ENCODE measurements around the gene SYNE3. TPM values are rescaled to one million over a fixed set of nuclear protein-coding genes. Genes with fewer than 3 reads are reported as not detected.

SYNE3 gene
- total RNA-seq, 2 experiments from 2014 or later: 64.0 to 64.1 TPM

DNA sequence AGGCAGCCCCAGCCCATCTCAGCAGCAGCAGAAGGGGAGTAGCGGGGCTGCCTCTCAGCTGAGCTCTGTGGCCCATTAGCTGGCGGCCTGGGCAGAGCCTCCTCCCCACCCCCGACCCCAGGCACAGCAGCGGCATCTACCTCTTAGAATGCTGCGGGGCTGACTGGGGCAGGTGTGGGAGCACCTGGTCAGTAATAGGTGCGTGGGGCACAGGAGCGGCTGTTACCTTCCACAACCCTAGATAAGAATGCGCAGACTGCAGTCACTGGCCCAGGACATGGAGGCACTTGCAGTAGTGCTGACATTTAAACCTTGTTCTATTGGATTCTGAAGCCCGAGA is 35.6 kb downstream of the SYNE3 start:
- ATAC-seq: no peak
- POLR2A ChIA-PET: interaction anchor here (0.6 to 1.7 kb wide), 4 partner anchors 38 to 156 kb away, joined by 3 to 7 read pairs (median 3); partner anchors contain the start of gene GLRX5
- no peak for DNase-seq
- no peaks in the 10 kb centered on the region for H3K27me3 Mint-ChIP-seq
- peak overlapping the region; percentile 81 for H3K27ac Mint-ChIP-seq
- TF ChIP-seq, protein P1, sequence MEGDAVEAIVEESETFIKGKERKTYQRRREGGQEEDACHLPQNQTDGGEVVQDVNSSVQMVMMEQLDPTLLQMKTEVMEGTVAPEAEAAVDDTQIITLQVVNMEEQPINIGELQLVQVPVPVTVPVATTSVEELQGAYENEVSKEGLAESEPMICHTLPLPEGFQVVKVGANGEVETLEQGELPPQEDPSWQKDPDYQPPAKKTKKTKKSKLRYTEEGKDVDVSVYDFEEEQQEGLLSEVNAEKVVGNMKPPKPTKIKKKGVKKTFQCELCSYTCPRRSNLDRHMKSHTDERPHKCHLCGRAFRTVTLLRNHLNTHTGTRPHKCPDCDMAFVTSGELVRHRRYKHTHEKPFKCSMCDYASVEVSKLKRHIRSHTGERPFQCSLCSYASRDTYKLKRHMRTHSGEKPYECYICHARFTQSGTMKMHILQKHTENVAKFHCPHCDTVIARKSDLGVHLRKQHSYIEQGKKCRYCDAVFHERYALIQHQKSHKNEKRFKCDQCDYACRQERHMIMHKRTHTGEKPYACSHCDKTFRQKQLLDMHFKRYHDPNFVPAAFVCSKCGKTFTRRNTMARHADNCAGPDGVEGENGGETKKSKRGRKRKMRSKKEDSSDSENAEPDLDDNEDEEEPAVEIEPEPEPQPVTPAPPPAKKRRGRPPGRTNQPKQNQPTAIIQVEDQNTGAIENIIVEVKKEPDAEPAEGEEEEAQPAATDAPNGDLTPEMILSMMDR (IDR thresholded peaks at IDR 0.05): no peak
- intact Hi-C loops (cut with micrococcal nuclease): no loop called here
- H3K4me1 Mint-ChIP-seq (ENCODE audit: low read depth): peaks cover 45% of the 10 kb centered on the region
- CTCF ChIA-PET: interaction anchor here (0.6 to 1.0 kb wide), 3 partner anchors 9 to 39 kb away, joined by 3 to 4 read pairs (median 3); no protein-coding TSS in a partner anchor
- H3K36me3 Mint-ChIP-seq (ENCODE audit: low read depth): peaks cover 21% of the 10 kb centered on the region
- H3K4me3 Mint-ChIP-seq: no peak overlapping the region
- no peaks in the 10 kb centered on the region for H3K9me3 Mint-ChIP-seq

DNA sequence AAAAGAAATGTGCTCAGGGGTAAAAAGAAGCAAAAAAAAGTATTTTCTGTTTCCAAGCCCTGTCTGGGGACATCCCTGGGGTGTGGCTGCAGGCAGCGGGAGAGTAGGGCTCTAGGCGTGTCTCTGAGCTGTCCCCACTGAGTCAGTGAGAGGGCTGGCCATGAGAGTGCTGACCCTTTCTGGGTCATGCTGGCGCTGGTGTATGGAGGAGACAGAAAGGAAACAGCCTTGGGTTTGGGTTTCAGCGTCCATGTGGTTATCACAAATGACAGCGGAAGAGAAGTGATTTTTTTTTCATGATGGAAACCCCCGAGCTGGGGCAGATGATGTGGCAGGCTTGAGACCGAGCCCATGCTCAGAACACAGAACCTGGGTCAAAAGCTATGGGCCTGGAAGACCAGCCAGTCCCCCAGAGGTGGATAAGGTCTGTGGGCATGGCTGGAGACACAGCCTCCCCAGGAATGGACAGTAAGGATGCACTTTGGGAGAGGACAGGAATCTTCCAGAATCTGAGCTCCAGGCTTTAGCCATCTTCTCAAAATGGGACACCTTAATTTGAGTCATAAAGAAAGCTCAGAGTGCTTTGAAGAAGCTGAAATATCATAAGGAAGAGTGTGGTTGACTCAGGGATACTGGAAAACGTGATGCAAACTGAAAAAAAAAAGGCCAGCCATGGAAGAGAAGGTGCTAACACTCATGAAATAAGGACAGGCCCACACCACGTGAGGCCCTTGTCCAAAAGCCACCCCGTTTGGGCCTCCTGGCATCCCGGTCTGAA is 36.2 kb downstream of the SYNE3 start:
- no peaks in the 10 kb centered on the region for H3K27me3 Mint-ChIP-seq
- peak overlapping the region; percentile 13 for H3K4me3 Mint-ChIP-seq
- intact Hi-C loops (cut with micrococcal nuclease): no loop called here
- ChIA-PET POLR2A (interaction anchor here (0.6 to 1.7 kb wide), 5 partner anchors 35 to 155 kb away, joined by 3 to 7 read pairs (median 3); partner anchors contain the start of gene GLRX5), CTCF (interaction anchor here (0.6 to 2.5 kb wide), 3 partner anchors 24 to 46 kb away, joined by 3 to 12 read pairs (median 3); no protein-coding TSS in a partner anchor)
- peak; percentile 55 for DNase-seq
- ATAC-seq: peak; percentile 79
- H3K36me3 Mint-ChIP-seq (ENCODE audit: low read depth): peaks cover 22% of the 10 kb centered on the region
- TF ChIP-seq, protein P1 (IDR thresholded peaks at IDR 0.05): no peak
- peaks cover 43% of the 10 kb centered on the region for H3K4me1 Mint-ChIP-seq (ENCODE audit: low read depth)
- peak overlapping the region; percentile 81 for H3K27ac Mint-ChIP-seq
- no peaks in the 10 kb centered on the region for H3K9me3 Mint-ChIP-seq

DNA sequence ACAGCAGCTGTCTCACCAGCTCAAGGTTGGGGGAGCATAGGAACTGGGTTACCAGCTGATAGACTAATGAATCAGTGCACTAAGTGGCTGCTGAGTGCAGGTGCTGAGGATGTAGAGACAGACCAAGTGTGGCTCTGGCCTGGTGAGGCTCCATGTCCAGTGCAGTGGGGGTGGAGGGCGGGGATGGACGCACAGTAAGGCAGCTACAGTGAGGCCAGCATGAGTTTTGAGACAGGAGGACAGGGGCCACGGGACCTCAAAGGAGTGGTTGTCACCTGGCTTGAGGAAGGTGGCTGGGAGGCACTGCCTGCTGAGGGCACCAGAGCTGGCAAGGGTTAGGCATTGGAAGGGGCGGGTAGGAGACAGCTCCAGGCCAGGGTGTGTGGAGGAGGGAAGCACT is 37.0 kb downstream of the SYNE3 start:
- Mint-ChIP-seq H3K27ac (no peak overlapping the region), H3K9me3 (no peaks in the 10 kb centered on the region), H3K36me3 (ENCODE audit: low read depth) (peaks cover 29% of the 10 kb centered on the region), H3K4me3 (no peak overlapping the region), H3K27me3 (no peaks in the 10 kb centered on the region), H3K4me1 (ENCODE audit: low read depth) (peaks cover 42% of the 10 kb centered on the region)
- TF ChIP-seq, protein P1 (IDR thresholded peaks at IDR 0.05): no peak
- DNase-seq (no peak), ATAC-seq (no peak)
- POLR2A ChIA-PET: interaction anchor here (1.3 kb wide), 2 partner anchors 36 to 43 kb away, joined by 3 read pairs; no protein-coding TSS in a partner anchor
- CTCF ChIA-PET: interaction anchor here (0.8 to 2.5 kb wide), 3 partner anchors 14 to 47 kb away, joined by 3 to 12 read pairs (median 3); no protein-coding TSS in a partner anchor
- intact Hi-C loops (cut with micrococcal nuclease): no loop called here

DNA sequence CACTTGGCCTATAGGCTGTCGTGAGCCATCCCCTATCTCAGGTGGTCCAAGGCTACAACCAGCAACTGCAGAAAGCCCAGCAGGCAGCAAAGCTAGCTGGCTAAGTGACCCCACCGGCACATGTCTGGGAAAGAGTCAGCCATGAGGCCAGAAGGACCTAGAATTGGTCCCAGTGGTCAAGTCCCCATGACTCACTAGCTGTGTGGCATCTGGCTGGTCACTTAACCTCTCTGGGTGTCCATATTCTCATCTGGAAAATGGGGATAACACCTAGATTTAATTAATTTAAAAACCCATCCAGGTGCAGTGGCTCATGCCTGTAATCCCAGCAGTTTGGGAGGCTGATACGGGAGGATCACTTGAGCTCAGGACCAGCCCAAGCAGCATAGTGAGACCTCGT is 37.6 kb downstream of the SYNE3 start:
- peaks cover 43% of the 10 kb centered on the region for H3K4me1 Mint-ChIP-seq (ENCODE audit: low read depth)
- no peak overlapping the region for H3K27ac Mint-ChIP-seq
- TF ChIP-seq, protein P1 (IDR thresholded peaks at IDR 0.05): no peak
- H3K27me3 Mint-ChIP-seq: no peaks in the 10 kb centered on the region
- CTCF ChIA-PET: interaction anchor here (0.8 to 2.5 kb wide), 4 partner anchors 15 to 48 kb away, joined by 3 to 12 read pairs (median 4); no protein-coding TSS in a partner anchor
- H3K9me3 Mint-ChIP-seq: no peaks in the 10 kb centered on the region
- H3K4me3 Mint-ChIP-seq: no peak overlapping the region
- intact Hi-C loops (cut with micrococcal nuclease): no loop called here
- no peak for ATAC-seq
- POLR2A ChIA-PET: interaction anchor here (1.3 to 1.4 kb wide), 3 partner anchors 15 to 44 kb away, joined by 3 to 4 read pairs (median 3); no protein-coding TSS in a partner anchor
- DNase-seq: no peak
- H3K36me3 Mint-ChIP-seq (ENCODE audit: low read depth): peaks cover 33% of the 10 kb centered on the region

DNA sequence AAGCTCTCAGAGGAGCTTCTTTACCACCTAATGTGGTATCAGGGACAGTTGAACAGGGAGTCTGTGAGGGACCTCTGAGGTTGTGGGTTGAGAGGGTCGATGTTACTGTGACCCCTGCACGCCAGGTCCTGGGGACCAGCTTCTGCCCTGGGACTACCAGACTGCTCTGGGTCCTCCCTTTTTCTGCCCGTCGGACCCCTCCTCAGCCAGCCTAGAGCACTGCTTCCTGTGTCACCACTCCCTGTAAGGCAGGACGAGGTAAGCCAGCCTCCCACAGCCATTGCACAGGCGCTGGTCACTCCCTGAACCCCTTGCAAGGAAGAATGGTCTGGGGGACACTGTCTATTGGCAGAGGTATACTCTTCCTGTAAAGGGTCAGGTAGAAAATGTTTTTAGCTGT is 38.1 kb downstream of the SYNE3 start:
- Mint-ChIP-seq H3K27ac (no peak overlapping the region), H3K9me3 (no peaks in the 10 kb centered on the region), H3K27me3 (no peaks in the 10 kb centered on the region), H3K4me3 (no peak overlapping the region), H3K4me1 (ENCODE audit: low read depth) (peaks cover 45% of the 10 kb centered on the region), H3K36me3 (ENCODE audit: low read depth) (peaks cover 38% of the 10 kb centered on the region)
- no peak for ATAC-seq
- intact Hi-C loops (cut with micrococcal nuclease): no loop called here
- TF ChIP-seq, protein P1 (IDR thresholded peaks at IDR 0.05): no peak
- POLR2A ChIA-PET: interaction anchor here (0.9 to 1.4 kb wide), 3 partner anchors 15 to 44 kb away, joined by 3 to 4 read pairs (median 3); no protein-coding TSS in a partner anchor
- CTCF ChIA-PET: interaction anchor here (1.3 to 2.5 kb wide), 3 partner anchors 15 to 48 kb away, joined by 3 to 12 read pairs (median 5); no protein-coding TSS in a partner anchor
- DNase-seq: no peak

All from activated CD8-positive, alpha-beta T cell treated with anti-CD3 and anti-CD28 coated beads for 36 hours (primary cell).